Common myeloid progenitor, CD34-positive (primary cell): ENCODE data around the gene CLK3.

Experiments used
- CTCF ChIA-PET: fragments of 350-600 bp; sonication (Branson Sonifier 250); formaldehyde crosslinking; loops from one replicate; lab custom pipeline; 2021; ENCODE audit warnings: antibody characterized with exemption; lab: Charles Lee
- POLR2A ChIA-PET: fragments of 350-600 bp; sonication (Branson Sonifier 250); formaldehyde crosslinking; loops from one replicate; lab custom pipeline; 2021; ENCODE audit warnings: antibody characterized with exemption; lab: Charles Lee
- DNase-seq, 3 donors: peaks; one replicate each; pipeline versions ENCODE4 v3.0.0 to v3.0.0-alpha.2; 2013
- H3K27ac ChIP-seq, 2 experiments: 1 replicate in 1 of 2; 2 replicates in 1 of 2; pipeline ENCODE4 v1.7.0; 2013; ENCODE audit warnings: inconsistent platforms in 2 of 2, low read length in 2 of 2, mild to moderate bottlenecking in 2 of 2, low read depth in 1 of 2, moderate library complexity in 1 of 2; ENCODE audit not compliant: severe bottlenecking in 2 of 2, insufficient read depth in 1 of 2, poor library complexity in 1 of 2
- H3K27me3 ChIP-seq, 5 experiments: replicated peaks in 2 of 5; 1 replicate in 3 of 5; 2 replicates in 2 of 5; pipeline versions ENCODE4 v1.6.1 to v1.7.0; 2013; ENCODE audit warnings: low read length in 4 of 5, mild to moderate bottlenecking in 2 of 5, moderate library complexity in 2 of 5, inconsistent platforms in 1 of 5; ENCODE audit not compliant: insufficient read depth in 5 of 5, control insufficient read depth in 4 of 5
- H3K36me3 ChIP-seq, 4 experiments: 1 replicate in 2 of 4; 2 replicates in 2 of 4; pipeline versions ENCODE4 v1.6.1 to v1.7.0; 2013; ENCODE audit warnings: low read length in 3 of 4, control low read depth in 1 of 4, mild to moderate bottlenecking in 1 of 4; ENCODE audit not compliant: control insufficient read depth in 4 of 4, insufficient read depth in 4 of 4
- H3K4me1 ChIP-seq, 4 experiments: 1 replicate in 3 of 4; 2 replicates in 1 of 4; pipeline versions ENCODE4 v1.6.1 to v1.7.1; 2013; ENCODE audit warnings: low read length in 3 of 4, mild to moderate bottlenecking in 3 of 4, control low read depth in 1 of 4, inconsistent platforms in 1 of 4, moderate library complexity in 1 of 4; ENCODE audit not compliant: control insufficient read depth in 4 of 4, insufficient read depth in 4 of 4; ENCODE audit errors: control extremely low read depth in 1 of 4
- H3K4me3 ChIP-seq, 7 experiments: 1 replicate in 4 of 7; 2 replicates in 3 of 7; pipeline versions ENCODE4 v1.5.1 to v1.7.0; 2013; ENCODE audit warnings: mild to moderate bottlenecking in 7 of 7, low read length in 6 of 7, moderate library complexity in 6 of 7, inconsistent platforms in 2 of 7, low read depth in 2 of 7, control low read depth in 1 of 7; ENCODE audit not compliant: insufficient read depth in 4 of 7, control insufficient read depth in 1 of 7; ENCODE audit errors: extremely low read depth in 1 of 7
- H3K9me3 ChIP-seq, 5 experiments: 1 replicate in 4 of 5; 2 replicates in 1 of 5; pipeline versions ENCODE4 v1.6.1 to v1.7.1; 2013; ENCODE audit warnings: low read length in 4 of 5, mild to moderate bottlenecking in 2 of 5, inconsistent platforms in 1 of 5, low read depth in 1 of 5, moderate library complexity in 1 of 5; ENCODE audit not compliant: control insufficient read depth in 4 of 5, insufficient read depth in 2 of 5; ENCODE audit errors: control extremely low read depth in 1 of 5
- WGBS: methylation state at CpG from one replicate; pipeline ENCODE4 v1.1.5; 2013; ENCODE audit not compliant: insufficient coverage; 5-methylcytosine and 5-hydroxymethylcytosine counted together

CLK3 gene

DNA sequence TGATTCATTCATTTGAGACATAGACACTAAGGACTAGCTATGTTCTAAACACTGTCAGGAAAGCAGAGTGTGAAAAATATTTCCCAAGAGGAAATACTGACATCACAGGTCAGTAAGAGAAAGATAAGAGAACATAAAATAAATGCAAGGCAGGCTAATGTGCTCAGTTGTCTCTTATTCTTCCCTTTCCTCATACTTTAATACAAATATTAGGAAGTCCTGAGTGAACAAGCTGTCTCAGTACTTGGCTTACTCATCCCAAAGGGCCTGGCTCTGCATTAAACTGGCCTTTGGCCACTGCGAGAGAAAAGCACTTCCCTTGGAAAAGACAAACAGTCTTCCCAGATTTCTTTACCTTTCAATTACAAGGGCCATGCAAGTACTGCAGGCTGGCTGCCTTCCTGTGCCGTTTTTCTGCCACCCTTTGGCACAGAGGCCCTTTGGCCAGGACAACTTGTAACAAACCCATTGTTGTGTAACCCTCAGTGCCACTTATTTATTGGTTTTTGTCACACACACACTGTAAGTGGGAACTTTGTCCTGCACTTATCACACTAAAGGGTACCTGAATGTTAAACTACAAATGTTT, 48.5 kb downstream of the CLK3 start:
- H3K27ac ChIP-seq, result no peak overlapping the region
- no peaks in the 10 kb centered on the region for H3K9me3 ChIP-seq
- CTCF ChIA-PET, result interaction anchor here (0.6 to 1.5 kb wide), 5 partner anchors 12 to 204 kb away, joined by 3 to 5 read pairs (median 4); no protein-coding TSS in a partner anchor
- DNase-seq, result no peak
- H3K36me3 ChIP-seq, result peaks cover 0 to 10% (median 5%) of the 10 kb centered on the region in 4 experiments
- no CpG with 5 or more reads among the region's 2 CpGs for WGBS
- H3K4me1 ChIP-seq, result peaks cover 0 to 17% (median 5%) of the 10 kb centered on the region in 4 experiments
- no peak overlapping the region for H3K4me3 ChIP-seq
- POLR2A ChIA-PET, result no interaction called here
- no peaks in the 10 kb centered on the region for H3K27me3 ChIP-seq

DNA sequence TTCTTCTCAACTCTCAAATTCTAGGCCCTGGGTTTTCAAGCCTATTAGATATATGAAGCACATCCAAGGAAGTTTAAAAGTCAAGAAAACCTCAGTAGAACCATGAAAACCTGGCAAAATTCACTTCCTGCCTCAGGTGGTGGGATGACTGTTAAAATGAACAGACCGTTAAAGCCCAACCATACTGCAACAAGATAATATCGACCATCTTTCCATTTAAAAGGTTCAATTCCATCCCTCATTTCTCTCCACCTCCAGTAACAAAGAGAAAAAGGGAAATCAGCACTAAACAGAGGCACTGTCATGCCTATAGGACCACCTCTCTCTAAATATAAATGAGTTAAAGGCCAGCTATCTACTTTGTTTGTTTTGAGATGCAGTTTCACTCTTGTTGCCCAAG, 49.0 kb downstream of the CLK3 start:
- Histone ChIP-seq H3K9me3 (no peaks in the 10 kb centered on the region), H3K27me3 (no peaks in the 10 kb centered on the region), H3K4me1 (peaks cover 0 to 17% (median 5%) of the 10 kb centered on the region in 4 experiments), H3K4me3 (no peak overlapping the region), H3K27ac (no peak overlapping the region), H3K36me3 (peaks cover 0 to 10% (median 7%) of the 10 kb centered on the region in 4 experiments)
- CTCF ChIA-PET, result interaction anchor here (1.5 kb wide), 1 partner anchor 10 kb away, joined by 5 read pairs; no protein-coding TSS in a partner anchor
- POLR2A ChIA-PET, result no interaction called here
- no CpG with 5 or more reads among the region's 2 CpGs for WGBS
- DNase-seq, result no peak

DNA sequence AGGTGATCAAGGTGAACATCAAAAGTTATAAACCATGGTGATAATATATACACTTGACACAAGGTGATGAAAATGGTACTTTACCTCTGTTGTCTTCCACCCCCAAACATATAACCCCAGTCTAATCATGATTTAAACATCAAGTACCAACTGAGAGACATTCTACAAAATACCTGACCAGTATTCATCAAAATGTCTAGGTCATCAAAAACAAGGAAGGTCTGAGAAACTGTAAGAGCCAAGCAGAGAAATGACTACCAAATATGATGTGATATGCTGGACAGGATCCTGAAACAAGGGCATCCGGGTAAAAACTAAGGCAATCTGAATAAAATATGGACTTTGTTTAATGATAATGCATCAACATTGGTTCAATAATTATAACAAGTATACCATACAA, 52.3 kb downstream of the CLK3 start:
- Histone ChIP-seq H3K4me3 (no peak overlapping the region), H3K9me3 (no peaks in the 10 kb centered on the region), H3K4me1 (peaks cover 0 to 13% (median 2%) of the 10 kb centered on the region in 4 experiments), H3K27me3 (no peaks in the 10 kb centered on the region), H3K27ac (no peak overlapping the region), H3K36me3 (peaks cover 9 to 34% (median 20%) of the 10 kb centered on the region in 4 experiments)
- DNase-seq, result no peak
- ChIA-PET POLR2A (no interaction called here), CTCF (no interaction called here)
- WGBS, result no CpG with 5 or more reads among the region's 1 CpG

DNA sequence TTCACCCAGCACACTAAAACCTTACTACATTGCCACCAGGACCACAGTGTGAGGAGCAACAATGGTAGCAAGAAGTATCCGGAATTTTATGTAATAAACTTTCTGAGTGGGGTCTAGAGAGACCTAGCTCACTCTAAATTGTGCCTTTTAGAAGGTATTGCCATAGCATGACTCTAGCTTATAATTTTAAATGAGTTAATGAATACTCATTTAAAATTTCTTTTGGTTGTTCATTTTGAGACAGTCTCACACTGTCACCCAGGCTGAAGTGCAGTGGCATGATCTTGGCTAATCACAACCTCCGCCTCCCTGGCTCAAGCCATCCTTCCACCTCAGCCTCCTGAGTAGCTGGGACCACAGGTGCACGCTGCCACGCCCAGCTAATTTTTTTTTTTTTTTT, 54.0 kb downstream of the CLK3 start:
- POLR2A ChIA-PET, result interaction anchor here (0.6 kb wide), 1 partner anchor 17 kb away, joined by 5 read pairs; no protein-coding TSS in a partner anchor
- Histone ChIP-seq H3K9me3 (no peaks in the 10 kb centered on the region), H3K4me1 (peaks cover 0 to 3% (median 0%) of the 10 kb centered on the region in 4 experiments), H3K27me3 (no peaks in the 10 kb centered on the region), H3K36me3 (peaks cover 9 to 40% (median 26%) of the 10 kb centered on the region in 4 experiments), H3K4me3 (no peak overlapping the region), H3K27ac (no peak overlapping the region)
- CTCF ChIA-PET, result interaction anchor here (0.6 to 1.5 kb wide), 5 partner anchors 15 to 101 kb away, joined by 3 to 4 read pairs (median 3); no protein-coding TSS in a partner anchor
- DNase-seq, result no peak
- 92% methylated on average over 2 of the region's 4 CpGs for WGBS

DNA sequence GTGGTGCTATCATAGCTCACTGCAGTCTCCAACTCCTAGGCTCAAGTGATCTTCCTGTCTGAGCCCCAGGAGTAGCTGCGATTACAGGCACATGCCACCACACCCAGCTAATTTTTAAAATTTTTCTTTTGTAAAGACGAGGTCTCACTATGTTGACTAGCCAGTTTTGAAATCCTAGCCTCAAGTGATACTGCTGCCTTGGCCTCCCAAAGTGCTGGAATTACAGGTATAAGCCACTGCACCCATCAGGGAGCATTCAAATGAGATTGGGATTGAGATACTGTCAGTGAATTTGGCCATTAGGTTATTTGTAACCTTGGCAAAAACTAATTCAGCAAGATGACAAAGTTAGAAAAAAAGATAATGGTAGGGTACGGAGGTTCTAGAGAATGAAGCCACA, 58.5 kb downstream of the CLK3 start:
- CTCF ChIA-PET, result interaction anchor here (0.5 to 1.0 kb wide), 2 partner anchors 14 to 40 kb away, joined by 3 read pairs; no protein-coding TSS in a partner anchor
- POLR2A ChIA-PET, result no interaction called here
- DNase-seq, result no peak

DNA sequence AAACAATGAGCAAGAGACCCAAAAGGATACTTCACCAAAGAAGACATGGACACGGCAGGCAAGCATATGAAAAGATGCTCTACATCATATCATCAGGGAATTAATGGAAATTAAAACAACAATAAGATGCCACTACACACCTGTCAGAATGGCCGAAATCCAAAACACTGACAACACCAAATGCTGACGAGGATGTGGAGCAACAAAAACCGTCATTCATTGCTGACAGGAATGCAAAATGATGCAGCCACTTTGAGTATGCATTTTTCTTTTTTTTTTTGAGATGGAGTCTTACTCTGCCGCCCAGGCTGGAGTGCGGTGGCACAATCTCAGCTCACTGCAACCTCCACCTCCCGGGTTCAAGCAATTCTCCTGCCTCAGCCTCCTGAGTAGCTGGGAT, 61.2 kb downstream of the CLK3 start:
- Histone ChIP-seq H3K27ac (no peak overlapping the region), H3K36me3 (peaks cover 0 to 18% (median 12%) of the 10 kb centered on the region in 4 experiments), H3K9me3 (no peaks in the 10 kb centered on the region), H3K4me1 (no peaks in the 10 kb centered on the region), H3K4me3 (no peak overlapping the region), H3K27me3 (no peaks in the 10 kb centered on the region)
- CTCF ChIA-PET, result interaction anchor here (1.1 to 1.3 kb wide), 2 partner anchors 13 to 41 kb away, joined by 4 read pairs; no protein-coding TSS in a partner anchor
- POLR2A ChIA-PET, result no interaction called here
- 95% methylated on average over 4 of the region's 7 CpGs for WGBS
- no peak for DNase-seq

More for the DNA sequence above, 58.5 kb downstream of the CLK3 start:
- no peaks in the 10 kb centered on the region for H3K27me3 ChIP-seq
- no peak overlapping the region for H3K4me3 ChIP-seq
- peaks cover 4 to 33% (median 25%) of the 10 kb centered on the region in 4 experiments for H3K36me3 ChIP-seq
- WGBS, result 83% methylated on average over 2 of the region's 3 CpGs
- H3K9me3 ChIP-seq, result no peaks in the 10 kb centered on the region
- no peak overlapping the region for H3K27ac ChIP-seq
- H3K4me1 ChIP-seq, result no peaks in the 10 kb centered on the region
